ENCODE measurements around the gene SLFN12L. TPM values are rescaled to one million over a fixed set of nuclear protein-coding genes. Genes with fewer than 3 reads are reported as not detected.
"Not testable (repeated sequence)": the region's sequence is repeated elsewhere in the genome, so short reads cannot be mapped to it uniquely, and the experiment has no call there.

The SLFN12L gene
- total RNA-seq, 1 experiment from 2014 or later = not detected

DNA sequence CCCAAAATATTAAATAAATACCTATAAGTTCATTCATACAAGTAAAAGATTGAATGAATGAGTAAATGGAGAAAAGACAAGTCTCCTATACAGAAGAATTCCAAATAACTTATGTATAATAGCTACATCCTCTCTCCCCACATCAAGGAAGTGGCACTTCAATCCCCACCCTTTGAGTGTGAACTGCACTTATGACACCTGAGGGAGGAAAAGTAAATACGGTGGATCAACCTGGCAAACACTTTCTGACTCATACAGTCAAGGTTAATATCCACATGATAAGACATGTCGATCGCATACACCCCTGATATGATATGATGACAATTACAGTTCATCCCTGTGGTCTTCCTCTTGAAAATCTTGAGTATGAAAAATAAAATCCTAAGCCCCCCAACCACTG, 18.0 kb downstream of the SLFN12L start:
- no peak for DNase-seq (ENCODE audit: low read depth)
- in situ Hi-C loops (cut with HindIII; ENCODE audit: low pct_unique_long_range_greater_than_20kb, low sequenced_read_pairs) = no loop called here

DNA sequence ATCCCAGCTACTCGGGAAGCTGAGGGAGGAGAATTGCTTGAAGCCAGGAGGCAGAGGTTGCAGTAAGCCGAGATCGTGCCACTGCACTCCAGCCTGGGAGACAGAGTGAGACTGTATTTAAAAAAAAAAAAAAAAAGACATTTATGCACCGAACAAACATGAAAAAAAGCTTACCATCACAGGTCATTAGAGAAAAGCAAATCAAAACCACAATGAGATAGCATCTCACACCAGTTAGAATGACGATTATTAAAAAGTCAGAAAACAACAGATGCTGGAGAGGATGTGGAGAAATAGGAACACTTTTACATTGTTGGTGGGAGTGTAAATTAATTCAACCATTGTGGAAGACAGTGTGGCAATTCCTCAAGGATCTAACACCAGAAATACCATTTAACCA, 19.0 kb downstream of the SLFN12L start:
- DNase-seq (ENCODE audit: low read depth); in situ Hi-C loops (cut with HindIII; ENCODE audit: low pct_unique_long_range_greater_than_20kb, low sequenced_read_pairs): not testable (repeated sequence)

DNA sequence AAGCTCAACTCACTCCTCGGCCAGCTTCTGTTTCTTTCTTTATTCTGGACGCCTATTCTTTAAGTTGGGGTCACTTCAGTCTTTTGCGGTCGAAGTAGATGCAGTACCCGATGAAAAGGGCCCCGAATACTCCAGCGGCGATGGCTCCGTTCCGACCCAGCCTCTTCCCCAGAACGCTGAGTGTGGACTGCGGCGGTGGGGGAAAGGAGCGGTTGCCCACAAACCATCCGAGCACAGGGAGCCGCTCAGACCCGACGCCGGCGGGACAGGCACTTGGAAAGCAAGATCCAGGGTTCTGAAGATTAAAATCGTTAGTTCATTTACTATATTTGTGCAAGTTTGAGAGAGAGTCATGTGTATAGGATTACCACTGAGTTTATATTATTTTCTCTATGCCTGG, 22.5 kb downstream of the SLFN12L start:
- in situ Hi-C loops (cut with HindIII; ENCODE audit: low pct_unique_long_range_greater_than_20kb, low sequenced_read_pairs) = no loop called here
- DNase-seq (ENCODE audit: low read depth) = no peak

DNA sequence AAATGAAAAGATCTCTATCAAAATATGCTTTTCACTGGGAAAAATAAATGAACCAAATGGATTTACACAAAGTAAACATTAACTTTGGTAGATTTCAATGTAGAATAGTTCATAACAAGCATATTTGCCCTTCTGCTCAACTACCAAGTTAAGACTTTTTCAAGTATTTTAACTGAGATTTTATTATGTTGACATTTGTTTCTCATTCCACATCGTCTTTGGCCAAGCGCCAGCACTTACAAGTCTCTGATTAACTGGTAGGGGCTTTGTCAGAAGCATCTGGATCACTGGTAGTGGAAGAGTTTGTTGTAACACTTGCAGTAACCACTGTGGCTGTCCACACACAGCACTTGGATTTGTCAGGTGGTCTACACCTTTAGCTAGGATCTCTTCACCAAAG, 22.9 kb downstream of the SLFN12L start:
- DNase-seq (ENCODE audit: low read depth) = no peak
- in situ Hi-C loops (cut with HindIII; ENCODE audit: low pct_unique_long_range_greater_than_20kb, low sequenced_read_pairs) = no loop called here

DNA sequence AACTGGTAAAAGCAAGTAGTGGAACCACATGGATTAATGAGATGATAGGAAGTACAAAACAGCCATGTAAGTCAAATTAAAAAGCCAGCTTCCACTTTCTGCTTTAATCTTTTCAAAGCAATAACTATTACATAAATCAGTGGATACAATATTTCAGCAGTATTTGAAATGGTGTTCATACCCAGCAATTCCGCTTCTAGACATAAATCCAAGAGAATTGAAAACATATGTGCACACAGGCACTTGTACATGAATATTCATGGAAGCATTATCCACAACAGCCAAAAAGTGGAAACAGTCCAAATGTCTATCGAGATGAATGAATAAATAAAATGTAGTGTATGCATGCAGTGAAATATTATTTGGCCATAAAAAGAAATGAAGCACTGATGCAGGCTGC, 27.4 kb downstream of the SLFN12L start:
- DNase-seq (ENCODE audit: low read depth) = no peak
- in situ Hi-C loops (cut with HindIII; ENCODE audit: low pct_unique_long_range_greater_than_20kb, low sequenced_read_pairs) = no loop called here

DNA sequence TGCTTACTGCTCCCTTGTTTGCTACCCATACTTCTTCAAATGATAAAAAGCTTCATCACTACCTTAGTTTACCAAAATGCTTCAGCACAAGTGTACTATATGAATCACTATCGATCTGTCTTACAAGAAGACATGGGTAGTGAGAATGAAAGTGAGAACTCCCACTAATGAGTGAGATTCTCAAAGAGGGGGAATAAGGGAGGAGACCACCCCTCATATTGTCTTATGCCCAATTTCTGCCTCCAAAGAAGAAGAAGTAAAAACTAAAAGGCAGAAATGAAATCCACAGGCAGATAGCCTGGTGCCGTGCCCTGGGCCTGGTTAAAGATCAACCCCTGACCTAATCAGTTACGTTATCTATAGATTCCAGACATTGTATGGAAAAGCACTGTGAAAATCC, 29.8 kb downstream of the SLFN12L start:
- DNase-seq (ENCODE audit: low read depth); in situ Hi-C loops (cut with HindIII; ENCODE audit: low pct_unique_long_range_greater_than_20kb, low sequenced_read_pairs): not testable (repeated sequence)

DNA sequence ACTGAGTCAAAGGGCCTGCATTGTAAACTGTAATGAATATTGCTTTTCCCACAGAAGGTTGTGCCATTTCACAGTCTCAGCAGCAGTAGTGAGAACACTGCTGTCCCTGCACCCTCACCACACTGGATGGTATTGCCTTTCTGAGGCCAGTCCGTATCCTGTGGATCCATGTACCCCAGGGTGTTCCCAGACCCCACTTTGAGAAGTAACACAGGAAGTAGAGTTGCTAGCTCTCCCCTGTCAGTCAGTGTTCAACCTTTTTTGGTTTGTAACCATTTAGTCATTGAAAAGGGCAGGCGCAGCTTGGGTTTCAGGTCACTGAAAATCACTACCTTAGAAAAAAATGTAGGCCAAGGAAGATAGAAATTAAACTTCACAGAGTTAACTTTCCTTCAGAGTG, 37.9 kb downstream of the SLFN12L start:
- no peak for DNase-seq (ENCODE audit: low read depth)
- in situ Hi-C loops (cut with HindIII; ENCODE audit: low pct_unique_long_range_greater_than_20kb, low sequenced_read_pairs) = no loop called here

DNA sequence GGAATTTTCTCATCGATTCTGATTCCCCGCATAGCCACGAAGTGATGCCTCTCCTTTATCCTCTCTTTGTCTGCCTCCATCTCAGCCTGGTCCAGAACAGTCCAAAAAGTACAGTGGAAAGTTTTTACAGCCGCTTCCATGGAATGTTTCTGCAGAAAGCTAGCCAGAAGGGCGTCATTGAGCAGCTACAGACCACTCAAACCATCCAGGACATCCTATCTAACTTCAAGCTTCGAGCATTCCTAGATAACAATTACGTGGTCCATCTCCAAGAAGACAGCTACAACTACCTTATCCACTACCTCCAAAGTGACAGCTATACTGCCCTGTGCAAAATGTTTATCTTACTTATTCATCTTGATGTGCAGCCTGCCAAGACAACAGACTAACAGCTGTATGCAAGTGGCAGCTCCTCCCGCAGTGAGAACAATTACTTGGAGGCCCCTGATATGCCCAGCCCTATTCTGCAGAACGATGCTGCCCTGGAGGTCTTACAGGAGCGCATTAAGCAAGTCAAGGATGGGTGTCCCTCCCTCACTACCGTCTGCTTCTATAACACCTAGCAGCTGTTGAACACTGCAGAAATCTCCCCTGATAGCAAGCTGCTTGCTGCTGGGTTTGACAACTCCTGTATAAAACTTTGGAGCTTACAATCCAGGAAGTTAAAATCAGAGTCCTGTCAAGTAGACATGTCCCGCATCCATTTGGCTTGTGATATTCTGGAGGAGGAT, 38.9 kb downstream of the SLFN12L start:
- no peak for DNase-seq (ENCODE audit: low read depth)
- in situ Hi-C loops (cut with HindIII; ENCODE audit: low pct_unique_long_range_greater_than_20kb, low sequenced_read_pairs) = no loop called here

DNA sequence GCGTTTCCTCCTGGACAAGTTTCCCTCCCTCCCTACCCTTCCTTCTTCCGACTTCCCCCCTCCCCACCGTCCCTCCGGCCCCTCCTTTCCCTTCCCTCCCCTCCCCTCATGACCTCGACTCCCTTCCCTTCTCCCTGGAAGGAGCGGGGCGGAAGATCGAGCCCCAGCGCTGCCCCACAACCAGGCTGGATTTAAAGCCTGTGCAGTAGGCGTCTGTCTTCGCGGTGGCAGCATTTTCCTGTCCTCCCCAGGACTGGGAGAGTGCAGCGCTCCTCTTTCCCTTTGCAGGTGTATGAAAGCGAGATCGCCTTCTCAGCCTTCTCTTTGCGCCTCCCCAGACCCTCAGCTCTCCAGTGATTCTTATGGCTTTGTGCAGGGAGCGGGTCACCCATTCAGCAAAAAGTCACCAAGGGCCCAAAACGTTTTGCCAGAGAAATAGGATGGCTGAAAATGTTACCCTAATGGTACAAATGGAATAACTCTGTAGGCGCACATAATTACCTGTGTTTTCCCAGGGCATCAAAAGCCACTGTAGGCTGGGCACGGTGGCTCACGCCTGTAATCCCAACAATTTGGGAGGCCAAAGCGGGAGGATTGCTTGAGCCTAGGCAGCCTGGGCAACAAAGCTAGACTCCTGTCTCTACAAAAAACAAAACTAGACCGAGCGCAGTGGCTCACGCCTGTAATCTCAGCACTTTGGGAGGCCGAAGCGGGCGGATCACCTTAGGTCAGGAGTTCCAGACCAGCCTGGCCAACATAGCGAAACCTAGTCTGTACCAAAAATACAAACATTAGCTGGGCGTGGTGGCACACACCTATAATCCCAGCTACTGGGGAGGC, 40.8 kb downstream of the SLFN12L start:
- in situ Hi-C loops (cut with HindIII; ENCODE audit: low pct_unique_long_range_greater_than_20kb, low sequenced_read_pairs) = no loop called here

DNA sequence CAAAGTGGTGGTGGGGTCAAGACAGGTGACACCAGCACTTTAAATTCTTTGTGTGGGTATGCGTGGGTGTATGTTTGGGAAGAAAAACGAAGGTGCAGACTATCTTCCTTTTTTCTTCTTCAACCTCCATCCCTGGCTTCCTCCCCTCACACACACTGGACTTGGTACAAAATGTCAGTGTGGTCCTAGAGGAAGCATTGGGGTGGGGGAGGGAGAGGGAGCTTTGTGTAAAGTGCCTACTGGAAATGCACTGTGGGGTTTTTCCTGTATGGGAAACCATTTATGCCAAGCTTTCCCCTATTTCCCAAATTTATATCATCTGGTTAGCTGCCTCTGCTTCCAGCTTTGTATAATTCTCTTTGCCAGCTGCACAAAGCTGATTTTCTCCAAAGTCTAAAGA, 44.4 kb downstream of the SLFN12L start:
- in situ Hi-C loops (cut with HindIII; ENCODE audit: low pct_unique_long_range_greater_than_20kb, low sequenced_read_pairs) = no loop called here
- DNase-seq (ENCODE audit: low read depth) = no peak

More for the DNA sequence above, 40.8 kb downstream of the SLFN12L start:
- no peak for DNase-seq (ENCODE audit: low read depth)

DNA sequence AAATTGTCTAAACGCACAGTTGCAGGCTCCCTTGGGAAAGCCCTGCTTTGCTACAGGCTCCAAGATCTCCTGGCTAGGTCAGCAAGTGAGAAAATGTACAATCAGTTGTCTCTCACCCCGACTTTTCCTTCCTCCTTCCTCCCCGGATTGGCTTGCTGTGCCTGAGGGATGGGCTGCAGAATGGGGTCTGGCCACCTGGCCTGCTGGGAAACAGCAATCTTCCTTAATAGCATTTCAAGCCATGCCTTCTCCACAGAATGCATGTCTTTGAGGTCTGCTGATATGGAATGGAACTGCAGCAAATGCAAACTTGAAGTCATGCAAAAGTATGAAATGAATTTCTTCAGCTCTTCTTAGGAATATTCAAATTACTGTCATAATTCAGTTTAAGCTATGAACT, 46.1 kb downstream of the SLFN12L start:
- DNase-seq (ENCODE audit: low read depth) = no peak
- in situ Hi-C loops (cut with HindIII; ENCODE audit: low pct_unique_long_range_greater_than_20kb, low sequenced_read_pairs) = no loop called here

DNA sequence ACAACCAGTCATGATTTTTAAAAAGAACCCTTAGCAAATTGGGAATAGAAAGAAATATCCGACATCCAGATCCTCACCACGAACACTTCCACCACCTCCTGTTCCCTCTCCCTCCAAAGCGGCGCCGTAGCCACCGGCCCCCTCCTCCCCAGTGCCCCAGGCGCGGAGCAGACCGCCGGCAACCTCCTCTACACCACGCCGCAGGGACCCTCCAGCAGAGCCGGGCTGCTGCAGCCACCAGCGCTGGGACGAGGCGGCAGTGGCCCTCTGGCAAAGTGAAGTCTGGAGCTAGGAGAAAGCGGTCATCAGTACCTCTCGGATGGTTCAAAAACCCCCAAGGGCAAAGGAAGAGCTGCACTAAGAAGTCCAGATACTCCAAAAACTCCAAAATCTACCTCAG, 47.5 kb downstream of the SLFN12L start:
- in situ Hi-C loops (cut with HindIII; ENCODE audit: low pct_unique_long_range_greater_than_20kb, low sequenced_read_pairs) = no loop called here
- DNase-seq (ENCODE audit: low read depth) = no peak

DNA sequence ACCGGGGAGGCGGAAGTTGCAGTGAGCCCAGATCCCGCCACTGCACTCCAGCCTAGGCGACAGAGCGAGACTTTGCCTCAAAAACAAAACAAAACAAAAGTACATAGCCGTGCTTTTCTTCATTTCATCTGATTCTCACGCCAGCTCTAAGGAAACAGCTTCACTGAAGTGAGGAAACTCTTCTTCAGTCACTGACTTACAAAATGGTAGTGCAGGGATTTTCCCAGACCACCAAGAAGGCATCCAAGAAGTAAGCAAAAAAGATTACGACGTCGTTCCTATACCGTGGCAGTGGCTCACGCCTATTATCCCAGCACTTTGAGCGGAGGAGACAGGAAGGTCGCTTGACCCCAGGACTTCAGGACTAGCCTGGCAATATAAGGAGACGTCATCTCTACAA, 48.5 kb downstream of the SLFN12L start:
- in situ Hi-C loops (cut with HindIII; ENCODE audit: low pct_unique_long_range_greater_than_20kb, low sequenced_read_pairs) = no loop called here

DNA sequence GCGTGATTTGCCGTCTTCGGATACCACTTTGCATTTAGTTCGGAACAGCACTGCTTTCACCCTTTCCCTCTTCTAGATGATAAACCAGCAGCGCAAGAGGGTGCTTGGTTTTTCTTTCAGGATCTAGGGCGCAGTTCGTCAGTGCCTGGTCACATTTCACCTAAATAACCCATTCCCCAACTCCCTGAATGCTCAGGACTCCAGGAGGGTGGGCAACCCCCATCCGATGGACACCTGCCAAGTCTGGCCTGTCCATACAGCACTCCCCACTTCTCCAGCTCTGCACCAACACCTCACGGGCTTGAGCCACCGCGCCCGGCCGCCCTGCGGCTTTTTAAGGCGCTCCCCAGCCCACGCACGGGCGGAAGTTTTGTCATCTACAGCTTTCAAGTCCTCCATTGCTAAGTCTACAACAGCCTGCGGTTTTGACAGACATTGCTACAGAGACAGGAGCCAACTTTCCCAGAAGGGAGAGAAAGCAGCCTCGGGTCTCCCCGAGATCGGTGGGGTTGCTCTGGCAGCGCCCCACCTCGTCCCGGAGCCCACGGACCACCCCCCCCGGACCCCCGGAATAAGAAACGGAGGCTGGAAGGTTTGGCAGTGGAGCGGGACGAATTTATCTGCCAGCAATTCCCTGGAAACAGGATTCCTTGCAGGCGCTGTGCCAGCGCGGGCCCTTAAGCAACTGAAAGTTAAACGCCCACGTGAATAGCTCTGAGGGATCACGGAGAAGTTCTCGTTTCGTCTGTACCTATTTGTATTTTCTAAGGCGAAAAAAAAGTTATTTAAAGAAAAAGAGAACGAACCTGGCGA, 50.4 kb downstream of the SLFN12L start:
- in situ Hi-C loops (cut with HindIII; ENCODE audit: low pct_unique_long_range_greater_than_20kb, low sequenced_read_pairs) = no loop called here

More for the DNA sequence above, 48.5 kb downstream of the SLFN12L start:
- no peak for DNase-seq (ENCODE audit: low read depth)

DNA sequence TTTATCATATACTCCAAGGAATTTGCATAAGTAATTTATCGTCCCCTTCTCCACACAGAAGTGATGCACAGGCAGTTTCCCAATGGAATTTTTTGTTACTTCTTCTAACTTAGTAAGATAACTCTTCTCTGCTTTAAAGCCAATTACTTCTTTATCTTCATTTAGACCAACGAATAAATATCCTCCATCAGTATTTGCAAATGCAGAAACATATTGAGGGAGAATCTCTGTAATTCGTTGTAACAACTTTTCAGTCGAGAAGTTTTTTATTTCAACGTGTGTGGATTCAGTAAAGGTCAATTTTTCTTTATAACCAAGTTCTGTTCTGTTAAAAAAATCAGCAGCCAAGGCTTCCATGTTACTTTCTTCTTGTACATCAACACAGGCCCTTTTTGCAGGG, 58.2 kb downstream of the SLFN12L start:
- DNase-seq (ENCODE audit: low read depth) = no peak
- in situ Hi-C loops (cut with HindIII; ENCODE audit: low pct_unique_long_range_greater_than_20kb, low sequenced_read_pairs) = no loop called here

More for the DNA sequence above, 50.4 kb downstream of the SLFN12L start:
- DNase-seq (ENCODE audit: low read depth) = no peak

DNA sequence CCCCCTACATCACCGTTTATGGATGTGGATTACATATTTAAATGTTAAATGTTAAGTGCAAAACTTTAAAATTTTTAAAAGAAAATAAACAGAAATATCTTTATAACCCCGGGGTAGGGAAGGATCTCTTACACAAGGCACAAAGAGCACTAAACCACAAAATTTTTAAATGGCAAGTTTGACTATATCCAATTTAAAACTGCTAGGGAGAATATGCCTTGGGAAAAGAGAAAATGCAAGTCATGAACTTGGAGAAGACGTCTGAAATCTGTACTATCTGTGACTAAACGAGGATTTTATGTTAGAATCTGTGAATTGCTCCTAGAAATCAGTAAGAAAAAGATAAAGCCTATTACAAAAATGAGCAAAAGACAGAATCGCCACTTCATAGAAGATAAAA, 60.2 kb downstream of the SLFN12L start:
- DNase-seq (ENCODE audit: low read depth) = no peak
- in situ Hi-C loops (cut with HindIII; ENCODE audit: low pct_unique_long_range_greater_than_20kb, low sequenced_read_pairs) = no loop called here

DNA sequence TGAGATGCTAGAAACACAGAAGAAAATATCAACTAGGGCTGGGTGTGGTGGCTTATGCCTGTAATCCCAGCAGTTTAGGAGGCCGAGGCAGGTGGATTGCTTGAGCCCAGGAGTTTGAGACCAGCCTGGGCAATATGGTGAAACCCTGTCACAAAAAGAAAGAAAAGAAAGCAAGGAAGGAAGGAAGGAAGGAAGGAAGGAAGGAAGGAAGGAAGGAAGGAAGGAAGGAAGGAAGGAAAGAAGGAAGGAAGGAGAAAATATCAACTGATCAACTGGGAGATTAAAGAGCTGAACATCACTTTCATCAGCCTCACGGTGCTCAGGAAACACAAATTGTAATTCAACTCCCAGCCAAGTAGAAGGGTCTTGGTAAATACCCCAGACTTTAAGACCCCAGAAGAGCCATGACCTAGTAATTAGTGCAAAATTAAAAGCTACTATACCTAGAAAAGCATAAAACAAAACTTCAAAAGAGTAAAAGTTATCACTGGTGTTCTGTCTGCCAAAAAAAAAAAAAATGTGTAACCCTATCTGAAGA, 61.1 kb downstream of the SLFN12L start:
- in situ Hi-C loops (cut with HindIII; ENCODE audit: low pct_unique_long_range_greater_than_20kb, low sequenced_read_pairs) = no loop called here
- DNase-seq (ENCODE audit: low read depth) = no peak

DNA sequence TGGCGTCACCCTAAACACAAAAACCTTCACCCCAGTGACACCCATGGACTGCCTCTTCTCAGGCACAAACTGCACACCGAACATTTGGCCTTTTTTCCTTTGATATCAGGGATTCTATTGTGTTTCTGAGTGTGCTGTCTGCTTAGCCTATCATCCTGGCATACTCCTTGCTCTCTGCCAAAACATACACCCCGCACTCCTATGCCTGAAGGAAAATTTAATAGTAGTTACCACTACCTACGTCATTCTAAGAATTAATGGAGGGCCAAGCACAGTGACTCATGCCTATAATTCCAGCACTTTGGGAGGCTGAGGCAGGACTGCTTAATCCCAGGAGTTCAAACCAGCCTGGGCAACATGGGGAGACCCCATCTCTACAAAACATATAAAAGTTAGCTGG, 69.0 kb downstream of the SLFN12L start:
- in situ Hi-C loops (cut with HindIII; ENCODE audit: low pct_unique_long_range_greater_than_20kb, low sequenced_read_pairs) = no loop called here
- DNase-seq (ENCODE audit: low read depth) = no peak

DNA sequence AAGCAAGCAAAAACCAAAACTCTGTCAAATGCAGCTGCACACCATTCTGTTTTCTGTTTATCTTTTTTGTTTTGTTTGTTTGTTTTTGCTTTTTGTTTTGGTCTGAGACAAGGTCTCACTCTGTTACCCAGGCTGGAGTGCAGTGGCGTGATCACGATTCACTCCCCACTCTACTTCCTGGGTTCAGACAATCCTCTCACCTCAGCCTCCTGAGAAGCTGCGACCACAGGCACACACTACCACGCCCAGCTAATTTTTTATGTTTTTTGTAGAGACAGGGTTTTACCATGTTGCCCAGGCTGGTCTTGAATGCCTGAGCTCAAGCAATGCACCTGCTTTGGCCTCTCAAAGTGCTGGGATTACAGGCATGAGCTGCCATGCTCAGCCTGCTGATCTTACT, 69.7 kb downstream of the SLFN12L start:
- DNase-seq (ENCODE audit: low read depth) = no peak
- in situ Hi-C loops (cut with HindIII; ENCODE audit: low pct_unique_long_range_greater_than_20kb, low sequenced_read_pairs) = no loop called here
